NCI-H345 treated with DMSO at 0.1 percent for 48 hours (cell line): ENCODE measurements around the gene PKNOX2.

Experiments used
- DNase-seq: peaks from one replicate; lab custom pipeline; 2025; ENCODE audit not compliant: unreplicated experiment; lab: John Stamatoyannopoulos, UW

Gene PKNOX2

DNA sequence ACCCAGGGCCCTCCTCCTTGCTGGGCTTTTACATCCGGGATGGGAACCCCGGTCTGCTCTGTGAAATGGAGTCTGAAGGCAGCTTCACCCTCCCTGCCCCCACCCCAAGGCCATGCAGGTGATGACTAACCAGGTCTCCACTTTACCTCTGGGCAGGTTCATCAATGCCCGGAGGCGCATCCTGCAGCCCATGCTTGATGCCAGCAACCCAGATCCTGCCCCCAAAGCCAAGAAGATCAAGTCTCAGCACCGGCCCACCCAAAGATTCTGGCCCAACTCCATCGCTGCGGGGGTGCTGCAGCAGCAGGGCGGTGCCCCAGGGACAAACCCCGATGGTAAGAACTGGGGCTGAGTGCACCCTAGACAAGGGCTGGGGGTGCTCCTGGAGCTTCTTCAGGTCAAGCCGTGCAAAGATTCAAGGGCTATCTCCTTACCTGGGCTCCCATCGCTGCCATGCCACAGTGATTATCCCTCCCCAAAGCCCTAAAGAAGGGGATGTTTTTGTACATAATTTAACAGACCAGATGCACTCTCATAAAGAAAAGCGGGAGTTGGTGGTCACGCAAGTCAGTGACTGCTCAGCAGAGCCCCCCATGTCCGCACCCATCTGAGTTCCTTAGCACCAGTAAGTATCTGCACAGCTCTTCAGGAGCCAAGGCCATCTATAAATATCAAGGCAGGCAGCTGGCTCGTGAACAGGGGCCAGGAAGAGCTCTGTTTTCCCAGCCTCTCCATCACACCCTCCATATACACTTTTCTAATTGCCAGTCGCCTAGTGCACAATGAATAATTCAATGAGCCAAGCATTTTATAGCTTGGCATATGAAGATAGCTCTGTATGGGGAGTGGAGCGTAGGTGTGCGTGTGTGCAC is 265.5 kb downstream of the PKNOX2 start:
- DNase-seq, result no peak

DNA sequence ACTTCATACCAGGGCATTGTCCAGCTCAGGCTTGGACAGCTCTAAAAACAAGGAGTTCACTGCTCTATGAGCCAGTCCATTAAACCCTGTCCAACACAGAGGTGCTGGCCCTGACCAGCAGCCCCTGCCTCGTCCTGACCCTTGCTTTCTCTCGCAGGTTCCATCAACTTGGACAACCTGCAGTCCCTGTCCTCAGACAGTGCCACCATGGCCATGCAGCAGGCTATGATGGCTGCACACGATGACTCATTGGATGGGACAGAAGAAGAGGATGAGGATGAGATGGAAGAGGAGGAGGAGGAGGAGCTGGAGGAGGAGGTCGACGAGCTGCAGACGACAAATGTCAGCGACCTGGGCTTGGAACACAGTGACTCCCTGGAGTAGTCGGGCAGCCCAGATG is 266.5 kb downstream of the PKNOX2 start:
- DNase-seq, result no peak

GRCh38 chr11:125431481-125431880 is 266.9 kb downstream of the PKNOX2 start:
- DNase-seq, result no peak

DNA sequence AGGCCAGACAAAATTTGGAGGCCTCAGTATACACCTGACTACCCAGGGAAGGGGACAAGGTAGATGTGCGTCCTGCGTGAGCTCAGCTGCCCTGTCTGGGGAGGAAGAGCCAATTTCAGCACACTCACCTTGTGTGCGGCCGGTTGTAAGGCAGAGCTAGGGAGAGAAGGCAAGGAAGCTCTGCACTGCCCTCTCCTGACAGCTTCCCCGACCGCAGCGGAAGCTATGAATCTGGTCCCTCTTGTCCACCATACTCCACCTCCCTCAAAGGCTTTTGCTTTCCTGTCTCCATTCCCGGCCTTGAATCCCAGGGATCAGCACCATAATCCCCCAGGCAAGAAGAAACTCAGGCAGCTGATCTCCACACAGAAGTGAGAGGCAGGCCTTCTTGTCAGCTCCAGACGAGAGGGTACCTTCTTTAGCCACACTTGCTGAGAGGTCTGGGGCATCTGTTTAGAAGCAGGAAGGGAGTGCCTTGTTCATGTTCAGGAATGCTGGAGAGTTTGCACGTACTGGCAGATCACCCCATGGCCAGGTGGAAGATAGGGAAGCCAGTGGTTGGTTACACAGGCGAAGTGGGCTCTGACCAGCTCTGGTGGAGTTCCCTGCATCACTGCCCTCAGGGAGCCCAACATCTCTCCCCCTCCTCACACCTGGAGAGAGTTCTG is 269.0 kb downstream of the PKNOX2 start:
- no peak for DNase-seq

- no peak for DNase-seq
These were observed 271.1 kb downstream of the PKNOX2 start for GRCh38 chr11:125435461-125436238.

GRCh38 chr11:125441648-125442410 is 277.3 kb downstream of the PKNOX2 start:
- no peak for DNase-seq

- DNase-seq, result no peak
These were observed 278.4 kb downstream of the PKNOX2 start for GRCh38 chr11:125442946-125443345.

- no peak for DNase-seq
These were observed 279.3 kb downstream of the PKNOX2 start for GRCh38 chr11:125443767-125444311.

DNA sequence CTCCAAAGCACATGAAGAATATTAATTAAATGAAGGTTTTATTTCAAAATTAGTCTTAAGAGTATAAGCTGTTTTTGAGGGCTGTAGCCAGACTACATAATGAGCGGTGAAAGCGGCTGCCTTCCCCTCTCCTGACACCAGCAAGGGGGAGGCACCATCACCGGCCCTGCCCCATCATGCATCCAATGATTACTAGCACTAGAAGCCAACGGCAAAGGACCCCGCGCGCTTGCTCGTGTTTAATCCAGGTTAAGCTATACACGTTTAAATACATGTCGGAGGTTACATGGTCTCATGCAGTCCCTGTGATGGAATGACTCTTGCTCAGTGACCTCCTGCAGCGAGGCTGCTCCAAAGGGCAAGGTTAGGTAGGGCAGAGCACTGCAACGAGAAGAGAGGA is 281.2 kb downstream of the PKNOX2 start:
- DNase-seq, result no peak

GRCh38 chr11:125446279-125446678 is 281.7 kb downstream of the PKNOX2 start:
- DNase-seq, result no peak

- DNase-seq, result no peak
These were observed 283.2 kb downstream of the PKNOX2 start for GRCh38 chr11:125447721-125448120.

- DNase-seq, result no peak
These were observed 283.6 kb downstream of the PKNOX2 start for GRCh38 chr11:125448136-125448535.

- DNase-seq, result no peak
These were observed 285.0 kb downstream of the PKNOX2 start for GRCh38 chr11:125449565-125449964.

DNA sequence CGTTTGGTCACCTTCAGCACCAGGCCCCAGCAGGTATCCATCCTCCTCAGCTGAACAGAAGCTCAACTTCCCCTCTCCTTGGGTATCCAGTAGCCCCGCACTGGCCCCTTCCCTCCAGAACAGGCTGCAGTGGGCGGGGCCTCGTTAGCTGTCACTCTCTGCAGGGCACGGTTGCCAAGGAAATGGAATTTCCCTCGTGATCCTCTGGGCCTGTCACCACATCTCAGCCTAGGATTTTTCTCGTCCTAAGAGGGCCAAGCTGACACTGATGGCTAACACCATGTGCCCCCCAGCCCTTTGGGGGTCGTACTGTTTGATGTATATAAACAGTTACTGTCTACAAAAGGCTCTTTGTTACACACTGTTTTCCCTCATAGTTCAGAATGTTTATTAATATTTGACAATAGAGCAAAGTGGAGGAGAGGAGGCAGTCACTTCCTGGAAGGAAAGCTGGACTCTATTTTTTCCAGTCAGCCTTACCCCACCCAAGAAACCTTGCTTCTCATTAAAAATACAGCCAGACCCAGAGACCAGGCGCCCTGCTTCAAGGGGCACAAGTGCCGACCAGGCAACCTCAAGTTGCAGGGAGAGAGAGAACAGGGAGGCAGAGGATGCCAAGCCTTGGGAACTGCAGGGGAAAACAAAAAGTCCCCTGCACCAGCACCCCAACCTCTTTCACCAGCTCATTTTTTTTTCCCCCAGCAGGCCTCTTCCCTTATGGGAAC is 287.0 kb downstream of the PKNOX2 start:
- DNase-seq, result no peak

DNA sequence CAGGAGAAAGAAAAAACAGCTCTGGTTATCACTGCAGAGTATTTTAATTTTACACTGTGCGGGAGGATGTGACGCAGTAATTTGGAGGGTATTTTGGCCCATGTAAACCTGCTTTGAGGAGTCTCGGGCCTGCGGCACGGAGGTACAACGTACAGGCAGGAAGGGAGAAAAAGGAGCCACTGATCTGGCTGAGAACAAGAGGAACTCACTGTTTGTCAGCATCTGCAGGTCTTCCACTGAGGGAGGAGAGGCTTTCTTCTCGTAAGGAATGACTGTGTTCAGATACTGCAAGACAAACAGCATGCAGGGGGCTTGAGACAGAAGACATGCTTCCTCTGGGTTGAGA is 287.5 kb downstream of the PKNOX2 start:
- DNase-seq, result no peak

DNA sequence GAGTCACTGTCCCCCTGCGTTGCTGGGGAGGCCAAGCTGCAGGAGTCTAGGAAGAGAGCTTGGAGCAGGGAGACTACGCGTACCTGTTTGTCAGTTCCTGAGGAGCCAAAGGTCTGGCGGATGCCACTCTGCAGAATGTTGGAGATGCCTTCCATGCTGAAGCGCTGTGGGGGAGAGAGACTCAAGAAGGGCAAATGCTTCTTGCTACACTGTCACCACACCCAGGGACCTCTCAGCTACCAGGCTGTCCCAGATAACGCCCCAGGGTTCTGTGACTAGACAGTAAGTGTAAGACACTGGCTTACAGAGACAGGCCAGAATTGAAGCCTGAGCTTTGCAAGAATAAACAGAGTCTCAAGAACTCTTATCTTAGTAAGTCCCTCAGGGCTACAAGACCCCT is 289.5 kb downstream of the PKNOX2 start:
- DNase-seq, result no peak

DNA sequence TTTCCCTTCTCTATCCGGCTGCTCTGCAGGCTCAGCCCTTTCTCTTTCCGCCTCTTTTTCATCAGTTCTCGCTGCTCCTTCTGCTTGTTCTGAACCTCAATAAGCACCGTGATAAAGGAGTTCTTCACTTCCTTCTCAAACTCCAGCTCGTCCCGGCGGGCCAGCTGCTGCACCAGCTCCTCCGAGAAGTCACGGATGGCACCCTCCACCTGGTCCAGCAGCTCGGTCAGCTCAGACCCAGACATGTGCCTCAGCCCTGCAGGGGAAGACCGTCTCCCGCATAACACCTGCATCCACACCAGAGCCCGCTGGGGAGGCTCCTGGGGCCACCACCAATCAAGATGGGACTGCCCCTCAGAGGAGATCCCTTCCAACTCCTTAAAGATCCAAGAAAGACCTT is 291.3 kb downstream of the PKNOX2 start:
- DNase-seq, result no peak

DNA sequence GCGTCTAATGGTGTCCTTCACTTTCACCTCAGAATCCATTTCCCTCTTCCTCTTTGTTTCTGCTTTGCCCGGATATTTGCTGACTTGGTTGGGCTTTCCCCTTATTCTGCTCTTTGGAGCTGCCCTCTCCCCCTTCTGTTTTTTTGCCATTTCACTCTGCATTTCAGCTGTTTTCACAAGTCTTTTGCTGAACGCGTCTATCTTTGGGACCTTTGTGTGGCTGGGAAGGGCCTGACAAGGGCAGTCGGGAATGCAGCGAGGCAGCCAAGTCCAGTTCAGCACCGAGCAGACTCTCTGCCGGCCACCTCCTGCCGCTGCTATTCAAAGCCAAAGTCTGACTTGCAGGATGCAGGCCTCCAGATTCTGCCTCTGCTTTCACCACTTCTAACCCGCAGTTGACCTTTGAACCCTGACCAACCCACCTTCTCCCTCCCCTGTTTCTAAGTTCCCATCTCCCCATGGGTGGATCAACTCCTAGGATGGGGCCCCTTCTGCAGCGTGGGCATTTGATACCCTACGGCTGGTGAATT is 293.3 kb downstream of the PKNOX2 start:
- no peak for DNase-seq

DNA sequence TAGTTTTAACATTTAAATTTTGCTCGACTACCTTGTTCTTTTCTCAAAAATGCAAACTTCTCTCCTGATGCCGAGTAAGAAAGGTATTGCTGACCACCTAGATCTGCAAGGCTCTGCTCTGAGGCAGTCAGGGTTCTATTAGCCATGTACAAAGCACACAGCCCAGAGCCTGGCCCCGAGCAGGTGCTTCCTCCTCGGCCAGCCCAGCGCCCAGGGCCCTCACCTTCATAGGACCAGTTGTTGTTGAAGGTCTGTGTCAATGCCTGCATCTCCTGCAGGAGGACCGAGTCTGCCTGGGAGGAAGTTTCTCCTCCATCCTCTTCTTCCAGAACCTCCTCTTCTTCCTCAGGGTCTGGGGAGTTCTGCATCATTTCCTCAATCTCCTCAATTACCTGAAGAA is 295.7 kb downstream of the PKNOX2 start:
- no peak for DNase-seq
